AG04450 (cell line): Measurements from ENCODE around the gene YAP1. TPM values are rescaled to one million over a fixed set of nuclear protein-coding genes. Genes with fewer than 3 reads are reported as not detected.

Experiments used
- CTCF ChIA-PET: fragments of 300-600, 350-600 bp; formaldehyde crosslinking; extraction: SDS; loops from one replicate; lab custom pipeline; 2022; ENCODE audit warnings: antibody characterized with exemption, inconsistent platforms; lab: Charles Lee
- POLR2A ChIA-PET: fragments of 350-600 bp; formaldehyde crosslinking; extraction: SDS; loops from one replicate; lab custom pipeline; 2021; ENCODE audit warnings: antibody characterized with exemption, inconsistent platforms; lab: Yijun Ruan, JAX
- DNase-seq: peaks from one replicate; pipeline ENCODE4 v3.0.0-alpha.2; 2011; ENCODE audit warnings: low read depth, low spot score
- H3K27ac ChIP-seq: one replicate; pipeline ENCODE4 v1.5.1; 2012; ENCODE audit warnings: low read depth, low read length, control low read depth
- H3K27me3 ChIP-seq: one replicate; pipeline ENCODE4 v1.6.0; 2012; ENCODE audit warnings: low read length; ENCODE audit not compliant: control insufficient read depth, insufficient read depth
- H3K4me3 ChIP-seq: 2 replicates; pipeline ENCODE4 v1.5.1; 2011; ENCODE audit warnings: mild to moderate bottlenecking, low read depth, low read length, control low read depth
- H3K9me3 ChIP-seq: 2 replicates; pipeline ENCODE4 v1.5.1; 2012; ENCODE audit warnings: low read length; ENCODE audit not compliant: control insufficient read depth, insufficient read depth
- CTCF ChIP-seq: IDR thresholded peaks from 2 replicates; pipeline ENCODE4 v1.5.1; 2011; ENCODE audit warnings: low read depth, low read length, control low read depth, inconsistent platforms
- polyA plus RNA-seq: library from polyadenylated mRNA; depleted of rRNA; stranded (reverse); fragments of >200 nt; gene quantifications from 2 replicates; pipeline ENCODE4 v1.2.3, GENCODE V29; 2011

The YAP1 gene
- polyA plus RNA-seq, 1 experiment: 117 TPM

DNA sequence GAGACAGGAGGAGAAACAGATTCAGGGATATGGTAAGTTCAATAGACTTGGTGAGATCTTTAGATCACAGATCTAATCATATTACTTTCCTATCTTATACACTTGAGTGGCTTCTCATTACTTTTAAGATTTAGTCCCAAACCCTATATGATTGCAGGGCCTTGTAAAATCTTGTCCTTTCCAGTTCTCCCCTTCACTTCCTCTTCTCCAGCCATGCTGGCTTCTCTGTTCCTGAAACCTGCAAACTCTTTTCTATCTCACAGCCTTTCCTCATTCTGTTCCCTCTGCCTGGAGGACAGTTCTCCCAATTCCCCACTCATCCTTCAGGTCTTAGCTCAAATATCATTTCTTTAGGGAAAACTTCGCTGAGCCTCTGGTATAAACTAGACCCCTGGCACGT lies 141.2 kb downstream of the YAP1 start:
- H3K4me3 ChIP-seq: no peak overlapping the region
- ChIA-PET POLR2A (no interaction called here), CTCF (no interaction called here)
- no peaks in the 10 kb centered on the region for H3K27me3 ChIP-seq
- H3K27ac ChIP-seq: no peak overlapping the region
- no peak for DNase-seq
- TF ChIP-seq CTCF: no peak
- H3K9me3 ChIP-seq: no peaks in the 10 kb centered on the region; the same call in 1 of the 2 replicates

DNA sequence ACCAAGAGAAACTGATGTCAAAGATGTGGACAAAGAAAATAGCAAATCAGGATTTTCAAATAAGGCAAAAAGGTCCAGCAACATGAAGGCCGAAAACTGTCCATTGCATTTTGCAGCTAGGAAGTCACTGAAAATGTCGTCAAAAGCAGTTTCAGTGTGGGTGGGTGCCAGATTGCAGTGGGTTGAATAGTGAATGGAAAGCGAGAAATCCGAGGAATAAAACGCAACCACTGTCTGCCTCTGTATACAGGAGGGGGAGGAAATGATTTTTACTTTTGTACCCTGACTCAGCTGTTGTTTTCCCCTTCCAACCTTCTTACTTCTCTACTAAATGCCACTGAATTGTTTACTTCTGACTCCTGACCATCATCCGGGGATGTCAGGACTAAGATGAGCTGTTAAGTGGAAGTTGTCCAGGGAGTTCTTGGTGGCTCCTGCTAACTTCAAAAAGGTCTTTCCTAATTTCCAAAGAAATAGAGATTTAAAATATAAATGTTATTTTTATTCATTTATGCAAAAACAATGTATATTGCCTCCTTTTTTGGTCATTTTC lies 142.2 kb downstream of the YAP1 start:
- no peak for DNase-seq
- Histone ChIP-seq H3K27me3 (no peaks in the 10 kb centered on the region), H3K27ac (no peak overlapping the region), H3K4me3 (no peak overlapping the region), H3K9me3 (no peaks in the 10 kb centered on the region; the same call in 1 of the 2 replicates)
- ChIA-PET CTCF (interaction anchor here (1.3 kb wide), 1 partner anchor 36 kb away, joined by 3 read pairs; no protein-coding TSS in a partner anchor), POLR2A (no interaction called here)
- no peak for TF ChIP-seq CTCF

DNA sequence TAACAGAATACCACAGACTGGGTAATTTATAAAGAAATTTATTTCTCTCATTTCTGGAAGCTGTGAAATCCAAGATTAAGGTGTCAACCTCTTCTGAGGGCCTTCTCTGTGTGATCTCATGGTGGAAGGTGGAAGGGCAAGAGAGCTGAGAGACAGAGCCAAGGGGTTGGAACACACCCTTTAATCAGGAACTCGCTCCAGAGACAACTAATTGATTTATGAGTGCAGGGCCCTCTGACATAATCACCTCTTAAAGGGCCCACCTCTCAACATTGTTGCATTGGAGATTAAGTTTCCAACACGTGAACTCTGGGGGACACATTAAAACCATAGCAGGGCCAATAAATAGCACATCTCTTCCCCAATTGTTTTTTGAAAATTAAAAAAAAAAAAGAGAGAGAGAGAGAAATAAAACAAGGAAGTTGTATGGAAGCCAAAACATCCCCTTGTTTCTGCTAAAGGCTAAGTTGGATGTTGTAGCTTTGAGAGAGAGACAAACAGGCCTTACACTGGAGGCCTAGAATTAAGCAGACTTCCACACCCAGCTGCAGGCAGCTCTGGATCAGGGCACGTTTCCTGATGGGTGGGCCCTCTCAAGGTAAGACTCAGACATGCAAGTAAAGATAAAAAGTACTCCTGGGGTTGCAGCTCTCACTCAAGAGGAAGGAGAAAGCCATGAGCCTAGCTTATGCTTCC lies 142.9 kb downstream of the YAP1 start:
- H3K9me3 ChIP-seq: no peaks in the 10 kb centered on the region
- CTCF ChIA-PET: interaction anchor here (1.3 kb wide), 2 partner anchors 15 to 36 kb away, joined by 3 read pairs; no protein-coding TSS in a partner anchor
- no peaks in the 10 kb centered on the region for H3K27me3 ChIP-seq
- no peak for DNase-seq
- POLR2A ChIA-PET: no interaction called here
- H3K27ac ChIP-seq: no peak overlapping the region
- TF ChIP-seq CTCF: no peak
- no peak overlapping the region for H3K4me3 ChIP-seq

DNA sequence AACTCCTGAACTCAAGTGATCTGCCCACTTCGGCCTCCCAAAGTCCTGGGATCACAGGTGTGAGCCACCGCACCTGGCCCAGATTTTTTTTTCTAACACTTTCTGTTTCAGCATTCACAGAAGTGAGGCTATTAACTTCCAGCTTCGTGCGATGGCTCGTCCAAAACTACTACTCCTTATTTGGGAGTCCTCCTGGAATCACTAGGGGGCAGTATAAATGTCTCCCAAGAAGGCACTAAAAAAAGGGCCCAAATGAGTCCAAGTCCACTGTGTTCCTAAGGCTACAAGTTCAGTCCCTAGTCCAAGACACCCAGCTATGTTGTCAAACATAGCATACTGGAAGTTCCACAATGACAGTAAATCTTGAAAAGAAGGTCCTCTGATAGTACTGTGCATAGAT lies 143.8 kb downstream of the YAP1 start:
- ChIA-PET POLR2A (no interaction called here), CTCF (interaction anchor here (1.3 kb wide), 1 partner anchor 15 kb away, joined by 3 read pairs; no protein-coding TSS in a partner anchor)
- DNase-seq: no peak
- H3K27ac ChIP-seq: no peak overlapping the region
- H3K9me3 ChIP-seq: no peaks in the 10 kb centered on the region
- H3K4me3 ChIP-seq: no peak overlapping the region
- TF ChIP-seq CTCF: peak; percentile 32; the same call in 1 of the 2 replicates
- no peaks in the 10 kb centered on the region for H3K27me3 ChIP-seq

DNA sequence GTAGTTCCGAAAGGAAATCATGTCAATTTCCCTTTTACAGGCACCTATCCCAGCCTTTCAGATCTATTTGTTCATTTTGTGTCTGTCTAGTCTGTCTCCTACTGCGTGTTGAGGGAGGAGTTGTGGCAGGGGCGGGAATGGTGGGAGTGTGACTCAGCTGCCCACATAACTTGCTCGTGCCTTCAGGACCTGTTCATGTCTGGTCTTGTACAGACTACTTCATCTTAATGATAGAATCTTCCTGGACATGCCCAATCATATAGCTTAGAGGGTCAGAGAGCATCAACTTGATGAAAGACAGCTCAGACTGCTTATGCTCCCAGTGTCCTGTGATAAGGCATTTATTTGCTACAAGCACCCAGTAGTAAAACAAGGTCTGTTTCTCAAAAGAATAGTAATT lies 146.0 kb downstream of the YAP1 start:
- H3K4me3 ChIP-seq: no peak overlapping the region
- ChIA-PET CTCF (interaction anchor here (0.5 to 0.7 kb wide), 2 partner anchors 18 to 84 kb away, joined by 3 to 4 read pairs; no protein-coding TSS in a partner anchor), POLR2A (no interaction called here)
- no peaks in the 10 kb centered on the region for H3K9me3 ChIP-seq
- DNase-seq: no peak
- no peaks in the 10 kb centered on the region for H3K27me3 ChIP-seq
- H3K27ac ChIP-seq: no peak overlapping the region
- TF ChIP-seq CTCF: no peak
